LNCaP clone FGC (cell line): ENCODE results near the gene SP100.

Experiments used
- DNase-seq: peaks from one replicate; pipeline ENCODE4 v3.0.0-alpha.2; 2011; ENCODE audit warnings: low read depth
- H3K4me3 ChIP-seq: 2 replicates; pipeline ENCODE4 v1.5.1; 2011; ENCODE audit warnings: mild to moderate bottlenecking, low read depth, low read length, control low read depth
- CTCF ChIP-seq: IDR thresholded peaks from 2 replicates; pipeline ENCODE4 v1.5.1; 2012; ENCODE audit warnings: mild to moderate bottlenecking; ENCODE audit not compliant: control insufficient read depth, insufficient read depth; ENCODE audit errors: extremely low read depth

SP100 gene

GRCh38 chr2:230447036-230447435 lies 31.0 kb downstream of the SP100 start:
- no peak overlapping the region for H3K4me3 ChIP-seq
- DNase-seq: no peak
- no peak for TF ChIP-seq CTCF

GRCh38 chr2:230447455-230448451 lies 31.8 kb downstream of the SP100 start:
- no peak for DNase-seq
- no peak for TF ChIP-seq CTCF
- no peak overlapping the region for H3K4me3 ChIP-seq

- DNase-seq: no peak
- TF ChIP-seq CTCF: no peak
Observed at GRCh38 chr2:230449901-230450467, 34.0 kb downstream of the SP100 start.

GRCh38 chr2:230453006-230453405 lies 37.0 kb downstream of the SP100 start:
- no peak for TF ChIP-seq CTCF
- no peak for DNase-seq

More at GRCh38 chr2:230449901-230450467, 34.0 kb downstream of the SP100 start:
- H3K4me3 ChIP-seq: no peak overlapping the region

GRCh38 chr2:230455005-230455684 lies 39.1 kb downstream of the SP100 start:
- DNase-seq: no peak

More at GRCh38 chr2:230453006-230453405, 37.0 kb downstream of the SP100 start:
- H3K4me3 ChIP-seq: no peak overlapping the region

More at GRCh38 chr2:230455005-230455684, 39.1 kb downstream of the SP100 start:
- no peak overlapping the region for H3K4me3 ChIP-seq
- no peak for TF ChIP-seq CTCF
